OCI-LY7 (cell line): ENCODE data around the gene DNAI7. TPM values are rescaled to one million over a fixed set of nuclear protein-coding genes. Genes with fewer than 3 reads are reported as not detected.

Experiments used
- BruUV-seq: library from RNA; stranded (reverse); fragments of 400-500 nt; replicated peaks from 2 replicates; lab custom pipeline; 2021; lab: Mats Ljungman, UMichigan
- CTCF ChIA-PET: fragments of 300-600 bp; sonication (Branson Sonifier 250); formaldehyde crosslinking; loops from one replicate; lab custom pipeline; 2022; ENCODE audit warnings: antibody characterized with exemption; ENCODE audit not compliant: unreplicated experiment; lab: Charles Lee
- POLR2A ChIA-PET: fragments of 300-600 bp; sonication (Branson Sonifier 250); formaldehyde crosslinking; loops from one replicate; lab custom pipeline; 2022; ENCODE audit warnings: antibody characterized with exemption; lab: Charles Lee
- DNase-seq: peaks from one replicate; pipeline ENCODE4 v3.0.0-alpha.2; 2015; ENCODE audit warnings: low spot score
- H2AFZ ChIP-seq: fragments of 200-600 bp; sonication (generic), shearing (Covaris generic); 2 replicates; pipeline ENCODE4 v1.6.1; 2014; ENCODE audit warnings: mild to moderate bottlenecking, antibody characterized with exemption, low read length, moderate library complexity
- H3K27ac ChIP-seq: fragments of 200-600 bp; sonication (generic); 2 replicates; pipeline ENCODE4 v1.5.1; 2014; ENCODE audit warnings: mixed run types, low read depth, mild to moderate bottlenecking, moderate library complexity, low read length, inconsistent platforms; ENCODE audit not compliant: poor library complexity, severe bottlenecking
- H3K36me3 ChIP-seq: fragments of 200-600 bp; sonication (generic); 2 replicates; pipeline ENCODE4 v1.6.1; 2014; ENCODE audit warnings: mild to moderate bottlenecking, antibody characterized with exemption, low read length, moderate library complexity, mixed read lengths; ENCODE audit not compliant: insufficient read depth
- H3K4me1 ChIP-seq: fragments of 200-600 bp; sonication (generic); 2 replicates; pipeline ENCODE4 v1.5.1; 2014; ENCODE audit warnings: mild to moderate bottlenecking, low read length; ENCODE audit not compliant: insufficient read depth, poor library complexity, severe bottlenecking
- H3K4me2 ChIP-seq: fragments of 200-600 bp; sonication (generic); 2 replicates; pipeline ENCODE4 v1.6.1; 2014; ENCODE audit warnings: mild to moderate bottlenecking, low read length
- H3K4me3 ChIP-seq: fragments of 200-600 bp; sonication (generic); 2 replicates; pipeline ENCODE4 v1.5.1; 2014; ENCODE audit warnings: mild to moderate bottlenecking, low read depth, low read length; ENCODE audit not compliant: poor library complexity, severe bottlenecking
- H3K79me2 ChIP-seq: fragments of 200-600 bp; sonication (generic); 2 replicates; pipeline ENCODE4 v1.6.1; 2016; ENCODE audit warnings: low read depth, mild to moderate bottlenecking, low read length, moderate library complexity, mixed read lengths; ENCODE audit not compliant: insufficient read depth
- H3K9me2 ChIP-seq: fragments of 200-600 bp; sonication (generic); 2 replicates; pipeline ENCODE4 v1.6.1; 2016; ENCODE audit warnings: mild to moderate bottlenecking, low read length, mixed read lengths; ENCODE audit not compliant: insufficient read depth
- H3K9me3 ChIP-seq: fragments of 200-600 bp; sonication (generic); 2 replicates; pipeline ENCODE4 v1.6.1; 2014; ENCODE audit warnings: mild to moderate bottlenecking, mixed run types, low read length, mixed read lengths
- H4K20me1 ChIP-seq: fragments of 200-600 bp; sonication (generic); 2 replicates; pipeline ENCODE4 v1.6.1; 2014; ENCODE audit warnings: mild to moderate bottlenecking, antibody characterized with exemption, low read length, moderate library complexity, mixed read lengths; ENCODE audit not compliant: insufficient read depth
- CTCF ChIP-seq: fragments of 200-600 bp; sonication (generic); conservative IDR thresholded peaks from 2 replicates; pipeline ENCODE4 v1.5.1; 2014; ENCODE audit warnings: mild to moderate bottlenecking, antibody characterized with exemption, low read length, moderate library complexity, mixed read lengths
- EZH2phosphoT487 ChIP-seq: fragments of 200-600 bp; sonication (generic); IDR thresholded peaks from 2 replicates; pipeline ENCODE4 v1.6.1; 2018; ENCODE audit warnings: low read depth, borderline replicate concordance, mild to moderate bottlenecking, mixed run types, antibody characterized with exemption, low read length, moderate library complexity, mixed read lengths
- intact Hi-C: fragments of 100-400 bp; cut with micrococcal nuclease; formaldehyde crosslinking; loops from one replicate; pipeline ENCODE4 v1.10.0; 2022; ENCODE audit not compliant: unreplicated experiment
- total RNA-seq, 2 experiments: library from RNA; depleted of rRNA in 1 of 2; stranded (reverse); fragments of >200 nt in 1 of 2; shearing (Covaris generic) in 1 of 2; gene quantifications; 2 replicates each; pipeline ENCODE4 v1.2.3, GENCODE V29; 2014 to 2022

Gene DNAI7
- total RNA-seq, 2 experiments from 2014 or later: not detected

- Histone ChIP-seq H3K9me3 (no peaks in the 10 kb centered on the region), H4K20me1 (0 out of 2 replicates have a peak, but pooled peaks cover 10% of the 10 kb centered on the region), H3K9me2 (no peaks in the 10 kb centered on the region), H3K36me3 (peaks cover 74% of the 10 kb centered on the region), H3K4me1 (peaks cover 16% of the 10 kb centered on the region), H2AFZ (no peak overlapping the region), H3K4me3 (no peak overlapping the region), H3K4me2 (no peak overlapping the region), H3K27ac (no peak overlapping the region), H3K79me2 (peaks cover 80% of the 10 kb centered on the region)
- no TSS peak for BruUV-seq
- CTCF ChIA-PET: no interaction called here
- no peak for TF ChIP-seq EZH2phosphoT487
- intact Hi-C loops: no loop called here
- POLR2A ChIA-PET: interaction anchor here (0.6 to 1.4 kb wide), 2 partner anchors 9 to 12 kb away, joined by 3 to 4 read pairs; no protein-coding TSS in a partner anchor
- no peak for DNase-seq
Observed at GRCh38 chr12:25242981-25243679, 48.2 kb upstream of the DNAI7 start.

GRCh38 chr12:25241167-25242020, 46.4 kb upstream of the DNAI7 start:
- Histone ChIP-seq H4K20me1 (0 out of 2 replicates have a peak, but pooled peaks cover 10% of the 10 kb centered on the region), H3K36me3 (peaks cover 83% of the 10 kb centered on the region), H3K4me1 (peaks cover 11% of the 10 kb centered on the region), H3K9me3 (no peaks in the 10 kb centered on the region), H2AFZ (no peak overlapping the region), H3K4me2 (peak overlapping the region; percentile 22; the same call in 1 of the 2 replicates), H3K79me2 (peaks cover 65% of the 10 kb centered on the region; the same call in 1 of the 2 replicates), H3K27ac (peak overlapping the region; percentile 28), H3K4me3 (no peak overlapping the region), H3K9me2 (no peaks in the 10 kb centered on the region)
- intact Hi-C loops: no loop called here
- BruUV-seq: no TSS peak
- CTCF ChIA-PET: interaction anchor here (1.2 to 1.5 kb wide), 2 partner anchors 11 to 146 kb away, joined by 5 to 8 read pairs; no protein-coding TSS in a partner anchor
- POLR2A ChIA-PET: interaction anchor here (0.6 to 2.1 kb wide), 6 partner anchors 10 to 125 kb away, joined by 3 to 13 read pairs (median 4); partner anchors contain the start of gene KRAS
- TF ChIP-seq CTCF (peak; percentile 97), EZH2phosphoT487 (no peak)
- peak; percentile 66 for DNase-seq

GRCh38 chr12:25236626-25237025, 41.7 kb upstream of the DNAI7 start:
- intact Hi-C loops: no loop called here
- H3K27ac ChIP-seq: no peak overlapping the region
- ChIA-PET CTCF (no interaction called here), POLR2A (interaction anchor here (1.3 kb wide), 1 partner anchor 176 kb away, joined by 3 read pairs; no protein-coding TSS in a partner anchor)
- no peak for DNase-seq
- H3K79me2 ChIP-seq: peaks cover 40% of the 10 kb centered on the region; the same call in 1 of the 2 replicates
- no peaks in the 10 kb centered on the region for H3K9me2 ChIP-seq
- no peak overlapping the region for H2AFZ ChIP-seq
- no peak for TF ChIP-seq CTCF
- no peak for TF ChIP-seq EZH2phosphoT487
- H3K4me3 ChIP-seq: no peak overlapping the region
- peaks cover 80% of the 10 kb centered on the region for H3K36me3 ChIP-seq
- H3K4me2 ChIP-seq: no peak overlapping the region
- peaks cover 8% of the 10 kb centered on the region for H3K4me1 ChIP-seq
- BruUV-seq: no TSS peak
- no peaks in the 10 kb centered on the region for H4K20me1 ChIP-seq
- no peaks in the 10 kb centered on the region for H3K9me3 ChIP-seq
